NB4 (cell line): ENCODE data around the gene TANC1.

Experiments used
- DNase-seq: peaks from one replicate; pipeline ENCODE4 v3.0.0; 2010; ENCODE audit warnings: low read depth
- H3K4me3 ChIP-seq: one replicate; pipeline ENCODE4 v1.5.1; 2011; ENCODE audit warnings: mild to moderate bottlenecking, low read depth, low read length, moderate library complexity
- CTCF ChIP-seq: IDR thresholded peaks from one replicate; pipeline ENCODE4 v1.5.1; 2012; ENCODE audit warnings: low read depth, low read length
- MYC ChIP-seq: IDR thresholded peaks from 2 replicates; pipeline ENCODE4 v1.6.1; 2011; ENCODE audit warnings: low read depth, low read length
- POLR2A ChIP-seq: IDR thresholded peaks from 2 replicates; pipeline ENCODE4 v1.6.1; 2011; ENCODE audit warnings: mild to moderate bottlenecking; ENCODE audit not compliant: insufficient read length; ENCODE audit errors: extremely low read depth
- TF ChIP-seq, protein P1 (sequence below): IDR thresholded peaks from 2 replicates; pipeline ENCODE4 v1.6.1; 2011; ENCODE audit warnings: low read depth, low read length

Gene TANC1

DNA sequence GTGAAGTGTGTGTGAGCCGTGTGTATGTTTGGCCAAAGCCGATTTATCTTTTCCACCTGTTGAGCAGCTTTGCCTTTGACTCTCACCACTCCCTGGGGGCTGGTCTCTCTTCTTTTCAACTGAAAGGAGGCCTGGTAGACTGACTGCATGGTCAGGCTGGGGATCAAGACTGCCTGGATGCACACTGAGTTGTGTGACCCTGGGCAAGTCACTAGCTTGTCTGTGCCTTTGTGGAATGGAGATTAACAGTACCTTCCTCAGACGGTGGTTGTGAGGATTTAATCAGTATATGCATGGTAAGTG, 85.5 kb downstream of the TANC1 start:
- TF ChIP-seq MYC (no peak), CTCF (no peak), POLR2A (no peak)
- TF ChIP-seq, protein P1, sequence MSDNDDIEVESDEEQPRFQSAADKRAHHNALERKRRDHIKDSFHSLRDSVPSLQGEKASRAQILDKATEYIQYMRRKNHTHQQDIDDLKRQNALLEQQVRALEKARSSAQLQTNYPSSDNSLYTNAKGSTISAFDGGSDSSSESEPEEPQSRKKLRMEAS, result no peak
- no peak for DNase-seq

GRCh38 chr2:159054985-159055384, 86.5 kb downstream of the TANC1 start:
- H3K4me3 ChIP-seq, result no peak overlapping the region
- TF ChIP-seq MYC (no peak), CTCF (no peak), POLR2A (no peak)
- TF ChIP-seq, protein P1, result no peak
- no peak for DNase-seq

More for the DNA sequence above, 85.5 kb downstream of the TANC1 start:
- no peak overlapping the region for H3K4me3 ChIP-seq

DNA sequence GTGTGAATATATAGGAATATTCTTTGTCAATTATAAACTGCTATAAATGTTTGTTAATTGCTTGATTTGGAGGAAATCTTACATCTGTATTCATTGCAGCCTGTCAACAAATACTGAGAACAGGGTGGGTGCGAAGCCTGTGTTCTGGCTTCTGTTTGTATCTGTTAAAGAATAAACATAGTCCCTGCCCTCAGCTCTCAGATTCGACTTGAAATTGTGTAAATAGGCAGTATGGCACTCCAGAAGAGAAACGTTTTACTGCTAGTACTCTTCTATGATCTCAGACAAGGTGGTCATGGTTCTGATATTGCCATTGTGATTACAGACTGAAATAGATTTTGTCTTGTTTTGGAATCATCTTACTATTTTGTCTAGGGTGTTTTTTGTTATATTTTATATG, 92.1 kb downstream of the TANC1 start:
- DNase-seq, result no peak
- no peak overlapping the region for H3K4me3 ChIP-seq
- TF ChIP-seq, protein P1, result no peak
- TF ChIP-seq CTCF (no peak), POLR2A (no peak), MYC (no peak)

GRCh38 chr2:159063677-159064076, 95.2 kb downstream of the TANC1 start:
- no peak overlapping the region for H3K4me3 ChIP-seq
- no peak for TF ChIP-seq CTCF
- DNase-seq, result no peak

- DNase-seq, result no peak
- TF ChIP-seq MYC (no peak), CTCF (no peak), POLR2A (no peak)
- TF ChIP-seq, protein P1, result no peak
- no peak overlapping the region for H3K4me3 ChIP-seq
These were observed 96.2 kb downstream of the TANC1 start for GRCh38 chr2:159064446-159065301.

DNA sequence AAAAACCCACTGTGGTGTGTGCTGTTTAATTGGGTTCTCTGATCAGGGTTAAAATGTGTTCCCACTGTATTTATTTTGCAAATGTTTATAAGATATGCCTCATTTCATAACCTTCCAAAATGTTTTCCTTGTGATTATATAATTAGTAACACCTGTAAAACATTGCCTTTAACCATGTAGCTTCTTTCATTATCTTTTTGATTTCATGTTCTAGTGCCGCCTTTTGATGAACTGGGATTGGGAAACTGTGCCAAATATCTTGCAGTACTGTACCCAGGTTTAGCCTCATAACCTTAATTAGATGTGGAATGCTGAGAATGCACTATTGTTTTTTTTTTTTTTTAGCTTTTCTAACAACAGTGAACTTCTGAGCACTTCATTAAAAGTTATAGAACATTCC, 96.9 kb downstream of the TANC1 start:
- TF ChIP-seq, protein P1, result no peak
- no peak for TF ChIP-seq POLR2A
- DNase-seq, result no peak
- H3K4me3 ChIP-seq, result no peak overlapping the region
